NCI-H345 (cell line): ENCODE data around the gene B9D2.
"Not testable (repeated sequence)": the region's sequence is repeated elsewhere in the genome, so short reads cannot be mapped to it uniquely, and the experiment has no call there.

Experiments used
- DNase-seq: peaks from one replicate; lab custom pipeline; 2025; lab: John Stamatoyannopoulos, UW

The B9D2 gene

GRCh38 chr19:41355035-41355434, 8.9 kb downstream of the B9D2 start:
- no peak for DNase-seq

DNA sequence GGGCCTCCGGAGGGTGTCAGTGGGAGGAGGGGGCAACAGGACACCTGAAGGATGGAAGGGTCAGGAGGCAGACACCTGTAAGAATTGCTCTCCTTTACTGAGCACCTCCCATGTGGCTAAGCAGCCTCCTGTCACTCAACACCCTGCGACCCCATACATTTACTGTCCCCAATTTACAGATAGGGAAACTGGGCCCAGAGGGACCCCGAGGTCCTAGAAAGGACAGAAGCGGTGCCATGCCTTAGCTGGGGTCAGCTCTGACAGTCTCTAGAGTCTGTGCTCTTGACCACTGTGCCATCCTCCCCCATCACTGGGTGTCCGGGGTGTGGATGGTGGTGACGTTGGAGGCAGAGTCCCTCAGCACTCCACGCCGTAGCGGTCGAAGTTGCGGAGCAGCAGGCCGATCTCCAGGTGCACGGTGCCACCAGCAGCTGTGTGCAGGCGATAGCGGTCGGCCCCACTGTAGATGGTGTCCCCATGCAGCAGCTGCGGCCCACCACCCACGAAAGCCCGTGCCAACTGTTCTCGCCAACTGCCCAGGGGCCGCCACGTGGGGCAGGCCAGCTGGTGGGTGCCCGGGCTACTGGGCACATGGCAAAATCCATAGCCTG, 9.5 kb downstream of the B9D2 start:
- no peak for DNase-seq

GRCh38 chr19:41353466-41354342, 10.2 kb downstream of the B9D2 start, which contains the start of gene TGFB1:
Gene TGFB1 (minus strand): TSS chr19:41353922. CDS start chr19:41353044, 878 bp downstream.
- peak; percentile 32 for DNase-seq

GRCh38 chr19:41352609-41353465, 11.1 kb downstream of the B9D2 start:
- peak; percentile 18 for DNase-seq

DNA sequence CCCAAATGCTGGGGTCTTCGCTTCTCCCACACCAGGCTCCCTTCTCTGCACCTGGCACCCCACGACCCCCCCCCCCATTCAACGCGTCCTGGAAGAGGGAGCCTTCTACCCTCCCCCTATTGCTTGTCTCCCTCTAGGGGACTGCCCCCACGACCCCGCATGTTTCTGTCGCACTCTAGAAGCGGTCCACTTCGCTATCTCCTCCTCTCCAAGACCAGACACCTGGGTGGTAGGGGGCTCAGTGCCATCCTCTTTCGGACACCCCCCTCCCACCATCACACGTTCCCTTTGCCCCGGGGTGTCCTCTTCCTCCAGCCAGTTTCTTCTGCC, 11.7 kb downstream of the B9D2 start:
- DNase-seq, result no peak

GRCh38 chr19:41351339-41352245, 12.4 kb downstream of the B9D2 start:
- DNase-seq, result no peak

DNA sequence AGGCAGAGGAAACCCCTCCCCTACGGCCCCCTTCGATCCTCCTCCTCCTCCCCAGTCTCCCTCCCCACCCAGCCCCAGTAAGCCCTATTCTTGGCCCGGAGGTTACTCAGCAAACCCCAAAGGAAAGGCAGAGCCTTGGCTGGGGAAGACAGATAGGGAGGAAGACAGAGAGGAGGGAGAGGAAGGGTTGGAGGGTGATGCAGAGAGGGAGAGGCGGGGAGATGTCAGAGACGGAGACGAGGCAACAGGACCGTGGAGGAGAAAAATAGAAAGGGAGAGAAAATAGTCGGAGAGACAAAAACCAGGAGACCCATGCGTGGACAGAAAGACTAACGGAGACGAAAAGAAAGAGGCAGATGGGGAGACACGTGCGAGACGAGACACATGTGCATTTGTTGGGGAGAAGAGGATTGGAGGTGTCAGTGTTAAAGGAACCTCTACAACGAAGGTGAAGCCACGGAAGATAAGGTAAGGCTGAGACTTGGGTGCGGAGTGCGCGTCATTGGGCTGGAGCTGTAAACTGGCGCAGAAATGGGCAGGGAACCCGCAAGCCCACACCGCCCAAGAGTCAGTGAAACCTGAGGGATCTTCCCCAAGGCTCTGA, 13.1 kb downstream of the B9D2 start:
- no peak for DNase-seq

DNA sequence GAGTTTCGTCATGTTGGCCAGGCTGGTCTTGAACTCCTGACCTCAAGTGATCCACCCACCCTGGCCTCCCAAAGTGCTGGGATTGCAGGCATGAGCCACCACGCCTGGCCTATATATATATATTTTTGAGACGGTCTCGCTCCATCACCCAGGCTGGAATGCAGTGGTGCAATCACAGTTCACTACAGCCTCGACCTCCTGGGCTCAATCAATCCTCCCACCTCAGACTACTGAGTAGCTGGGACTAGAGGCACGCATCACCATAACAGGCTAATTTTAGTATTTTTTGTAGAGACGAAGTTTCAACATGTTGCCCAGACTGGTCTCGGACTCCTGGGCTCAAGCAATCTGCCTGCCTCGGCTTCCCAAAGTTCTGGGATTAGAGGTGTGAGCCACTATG, 17.0 kb downstream of the B9D2 start:
- DNase-seq, result not testable (repeated sequence)

- no peak for DNase-seq
These were observed 19.8 kb downstream of the B9D2 start for GRCh38 chr19:41344162-41344561.

DNA sequence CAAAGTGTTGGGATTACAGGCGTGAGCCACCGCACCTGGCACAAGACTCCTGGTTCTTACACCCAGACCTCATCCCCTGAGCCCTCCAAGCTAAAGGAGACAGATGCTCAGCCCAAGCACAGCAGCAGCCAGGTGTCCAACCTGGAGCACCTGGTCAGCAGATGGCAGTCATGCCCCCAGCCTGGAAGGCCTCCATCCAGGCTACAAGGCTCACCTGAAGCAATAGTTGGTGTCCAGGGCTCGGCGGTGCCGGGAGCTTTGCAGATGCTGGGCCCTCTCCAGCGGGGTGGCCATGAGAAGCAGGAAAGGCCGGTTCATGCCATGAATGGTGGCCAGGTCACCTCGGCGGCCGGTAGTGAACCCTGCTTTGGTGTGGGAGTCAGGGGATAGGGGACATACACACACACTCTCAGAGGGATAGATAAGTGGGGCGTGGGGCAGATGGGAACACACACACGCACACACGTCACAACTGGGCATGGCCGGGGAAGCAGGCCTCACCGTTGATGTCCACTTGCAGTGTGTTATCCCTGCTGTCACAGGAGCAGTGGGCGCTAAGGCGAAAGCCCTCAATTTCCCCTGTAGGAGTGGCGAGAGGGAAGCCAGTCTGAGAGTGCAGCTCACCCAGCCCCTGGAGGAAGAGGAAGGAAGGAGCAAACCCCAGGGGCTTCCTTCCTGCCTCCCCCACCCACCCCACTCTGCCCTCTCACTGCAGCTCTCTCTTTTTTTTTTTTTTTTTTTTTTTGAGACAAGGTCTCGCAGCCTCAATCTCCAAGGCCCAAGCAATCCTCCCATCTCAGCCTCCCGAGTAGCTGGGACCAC, 22.1 kb downstream of the B9D2 start:
- no peak for DNase-seq

DNA sequence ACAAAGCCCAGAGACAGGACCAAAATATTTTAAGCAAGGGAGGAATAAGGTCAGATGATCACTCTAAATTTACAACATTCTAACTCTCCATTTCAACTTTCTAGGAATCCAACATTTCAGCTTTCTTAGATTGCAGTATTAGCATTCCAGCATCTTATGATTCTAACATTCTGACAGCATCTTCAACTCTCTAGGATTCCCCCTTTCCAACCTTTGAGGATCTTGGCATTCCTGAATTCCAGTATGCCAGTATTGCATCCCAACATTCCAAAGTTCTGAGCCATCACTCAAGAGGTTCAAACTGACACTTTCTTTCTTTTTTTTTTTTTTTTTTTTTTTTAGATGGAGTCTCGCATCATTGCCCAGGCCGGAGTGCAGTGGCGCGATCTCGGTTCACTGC, 24.0 kb downstream of the B9D2 start:
- no peak for DNase-seq

DNA sequence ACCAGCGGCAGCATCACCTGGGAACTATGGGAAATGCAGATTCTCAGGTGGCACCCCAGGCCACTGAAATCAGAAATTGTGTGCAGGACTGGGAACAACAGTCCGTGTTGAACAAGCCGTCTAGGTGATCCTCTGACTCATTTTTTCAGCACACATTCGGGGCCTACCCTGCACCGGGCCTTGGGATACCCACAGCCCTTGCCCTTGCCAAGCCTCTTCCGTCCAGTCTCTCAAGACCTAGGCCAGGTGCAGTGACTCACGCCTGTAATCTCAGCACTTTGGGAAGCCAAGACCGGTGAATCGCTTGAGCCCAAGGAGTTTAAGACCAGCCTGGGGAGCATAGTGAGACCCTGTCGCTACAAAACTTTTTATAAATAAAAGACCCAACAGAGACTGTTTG, 28.5 kb downstream of the B9D2 start:
- DNase-seq, result no peak

GRCh38 chr19:41334793-41335192, 29.2 kb downstream of the B9D2 start:
- no peak for DNase-seq

GRCh38 chr19:41332468-41332867, 31.5 kb downstream of the B9D2 start:
- DNase-seq, result no peak

- DNase-seq, result no peak
These were observed 31.9 kb downstream of the B9D2 start for GRCh38 chr19:41332000-41332399.

- DNase-seq, result no peak
These were observed 32.8 kb downstream of the B9D2 start for GRCh38 chr19:41330946-41331678.

GRCh38 chr19:41330481-41330880, 33.5 kb downstream of the B9D2 start:
- no peak for DNase-seq

GRCh38 chr19:41328842-41329225, 35.1 kb downstream of the B9D2 start:
- no peak for DNase-seq

GRCh38 chr19:41328157-41328841, 35.6 kb downstream of the B9D2 start:
- no peak for DNase-seq
